CD4-positive, alpha-beta T cell treated with Interleukin-6 for 4 hours (primary cell): ENCODE results near the gene CCNH.

Source experiments
- DNase-seq: peaks from one replicate; pipeline ENCODE4 v3.0.0-alpha.2; 2020; ENCODE audit warnings: mixed read lengths

The CCNH gene

DNA sequence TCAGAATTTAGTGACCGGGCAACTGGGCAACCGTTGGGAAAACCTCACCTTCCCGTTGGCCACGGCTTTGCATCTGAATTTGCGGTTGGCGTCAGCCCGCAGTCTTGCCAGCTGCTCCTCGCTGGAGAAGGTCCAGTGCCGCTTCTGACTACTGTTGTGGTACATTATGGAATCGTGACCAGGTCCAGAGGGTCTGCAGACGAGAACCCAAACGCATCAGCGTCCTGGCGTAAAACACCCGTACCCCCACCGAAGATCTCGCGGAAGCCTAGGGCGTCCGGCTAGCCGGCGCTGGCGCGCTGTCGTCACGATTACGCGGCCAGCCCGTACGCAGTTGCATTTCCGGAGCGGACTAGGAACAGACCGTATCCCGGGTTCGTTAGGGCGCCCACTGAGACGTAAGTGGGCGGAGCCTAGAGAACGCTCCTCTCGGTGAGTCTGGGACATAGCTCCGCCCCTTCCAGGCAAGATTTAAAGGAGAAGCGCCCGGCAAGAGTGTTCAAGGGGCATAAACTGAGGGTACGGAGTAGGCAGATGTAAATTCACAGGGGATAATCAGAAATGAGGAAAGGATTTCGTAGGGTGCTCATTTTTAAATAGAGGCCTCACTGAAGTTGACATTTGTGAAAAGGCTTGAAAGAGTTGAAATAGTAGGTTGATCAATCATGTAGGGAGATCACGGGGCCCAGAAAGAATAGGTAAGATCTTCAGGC is at the start of gene CCNH:
CCNH (minus strand) TSS at position 301 of the 713 bp plus-strand sequence; CDS start at position 165, 136 bp downstream.
- DNase-seq: peak; percentile 98

DNA sequence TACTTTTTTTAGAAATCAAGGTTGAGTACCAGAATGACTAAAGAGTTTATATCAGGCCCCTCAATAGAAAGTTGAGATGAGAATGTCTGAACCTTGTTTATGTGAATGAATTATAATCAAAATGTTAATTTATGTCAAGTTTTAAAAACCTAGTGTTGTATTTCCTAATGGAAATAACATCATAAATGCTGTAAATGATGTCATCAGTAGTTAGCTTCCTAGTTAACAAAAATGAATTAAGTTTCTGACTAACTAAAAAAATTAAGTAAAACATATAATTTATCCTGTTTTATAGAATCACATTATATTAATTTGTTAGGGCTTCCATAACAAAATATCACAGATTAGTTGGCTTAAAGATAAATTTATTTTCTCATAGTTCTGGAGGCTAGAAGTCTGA is 45.0 kb upstream of the CCNH start:
- no peak for DNase-seq

DNA sequence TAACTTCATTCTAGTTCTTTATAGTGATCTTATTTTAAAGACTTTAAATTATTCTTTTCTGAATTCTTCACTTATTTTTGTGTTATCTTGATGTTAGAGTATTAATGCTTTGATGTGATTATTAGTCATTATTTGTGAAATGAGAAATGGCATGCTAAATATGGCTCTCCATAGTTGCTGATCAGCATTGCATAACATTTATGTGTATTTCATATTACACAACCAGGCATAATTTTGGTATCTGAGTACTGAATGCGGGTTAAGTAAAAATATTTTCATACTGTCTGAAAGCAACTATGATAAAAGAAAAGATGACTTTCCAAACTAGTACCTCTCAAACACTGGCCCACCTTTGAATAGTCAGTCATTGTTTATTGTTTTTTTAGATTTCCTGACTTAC is 41.1 kb upstream of the CCNH start:
- no peak for DNase-seq

DNA sequence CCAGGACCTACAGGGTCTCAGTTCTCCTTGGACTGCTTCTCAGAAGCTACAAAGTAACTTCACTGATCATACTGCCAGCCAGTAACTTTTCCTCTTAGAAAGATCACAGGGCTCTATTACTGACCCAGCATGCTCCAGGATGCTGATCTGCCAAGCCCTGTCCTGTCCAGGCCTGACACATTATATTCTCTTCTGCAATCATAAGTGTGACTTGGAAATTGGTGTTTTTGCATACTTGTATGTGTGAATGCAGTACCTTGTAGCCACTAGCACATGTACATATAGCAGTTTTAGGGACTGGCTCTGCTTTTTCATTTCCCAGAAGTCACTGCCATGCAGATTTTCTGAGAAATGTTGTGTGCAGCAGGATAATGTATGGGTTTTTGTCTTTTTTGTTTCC is 40.1 kb upstream of the CCNH start:
- DNase-seq: no peak

DNA sequence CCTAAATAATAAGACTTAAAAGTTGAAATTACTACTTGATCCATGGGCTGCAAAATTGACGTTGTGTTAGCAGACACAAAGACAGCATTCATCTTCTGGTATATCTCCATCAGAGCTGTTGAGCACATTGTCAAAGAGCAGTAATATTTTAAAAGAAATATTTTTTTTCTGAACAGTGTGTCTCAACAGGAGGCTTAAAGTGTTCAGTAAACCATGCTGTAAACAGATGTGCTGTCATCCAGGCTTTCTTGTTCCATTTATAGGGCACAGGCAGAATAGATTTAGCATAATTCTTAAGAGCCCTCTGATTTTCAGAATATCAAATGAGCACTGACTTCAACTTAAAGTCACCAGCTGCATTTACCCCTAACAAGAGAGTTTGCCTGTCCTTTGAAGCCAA is 29.7 kb upstream of the CCNH start:
- DNase-seq: no peak

DNA sequence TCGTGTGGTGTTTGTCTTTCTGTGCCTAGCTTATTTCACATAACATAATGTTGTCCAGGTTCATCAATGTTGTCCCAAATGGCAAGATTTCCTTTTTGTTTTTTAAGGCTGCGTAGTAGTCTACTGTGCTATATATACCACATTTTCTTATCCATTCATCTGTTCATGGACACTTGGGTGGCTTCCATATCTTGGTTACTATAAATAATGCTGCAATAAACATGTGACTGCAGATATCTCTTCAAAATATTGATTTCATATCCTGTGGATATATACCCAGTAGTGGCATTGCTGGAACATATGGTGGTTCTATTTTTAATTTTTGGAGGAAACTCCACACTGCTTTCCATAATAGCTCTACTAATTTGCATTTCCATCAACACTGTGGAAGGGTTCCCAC is 25.5 kb upstream of the CCNH start:
- no peak for DNase-seq

DNA sequence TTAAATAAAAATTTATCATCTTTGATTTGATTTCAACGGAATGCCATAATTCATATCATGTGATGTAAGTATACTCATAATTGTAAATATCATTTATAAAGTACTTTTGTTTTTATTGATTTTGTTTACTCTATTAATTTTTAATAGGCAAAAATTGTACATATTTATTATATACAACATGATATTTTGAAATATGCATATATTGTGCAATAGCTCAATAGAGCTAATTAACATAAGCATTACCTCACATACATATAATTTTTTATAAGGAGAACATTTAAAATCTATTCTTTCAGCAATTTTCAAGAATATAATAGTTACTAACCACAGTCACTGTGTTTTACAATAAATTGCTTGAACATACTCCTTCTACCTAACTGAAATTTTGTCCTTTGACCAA is 25.0 kb upstream of the CCNH start:
- no peak for DNase-seq

DNA sequence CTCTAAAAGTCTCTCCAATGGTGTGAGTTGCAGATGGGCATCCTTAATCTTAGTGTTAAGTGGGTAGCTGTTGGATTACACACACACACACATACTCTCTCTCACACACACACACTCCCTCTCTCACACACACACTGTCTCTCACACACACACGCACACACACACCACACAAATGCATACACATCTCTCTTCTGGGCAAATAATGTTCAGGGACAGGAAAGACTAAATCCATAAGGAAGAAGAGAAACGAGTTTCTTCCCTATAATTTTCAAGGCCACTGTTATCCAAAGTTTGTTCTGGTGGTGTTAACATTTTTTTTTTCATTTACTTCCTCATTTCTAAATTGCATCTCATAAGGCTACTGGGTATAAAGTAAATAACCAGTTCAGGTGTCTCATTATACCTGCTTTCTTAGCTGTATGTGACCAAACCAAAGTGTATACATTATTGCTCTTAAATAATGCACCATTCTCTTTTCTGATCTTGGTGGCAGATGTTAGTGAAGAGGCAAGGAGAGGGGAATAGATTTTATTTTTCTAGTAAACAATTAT is 22.5 kb upstream of the CCNH start:
- DNase-seq: no peak

DNA sequence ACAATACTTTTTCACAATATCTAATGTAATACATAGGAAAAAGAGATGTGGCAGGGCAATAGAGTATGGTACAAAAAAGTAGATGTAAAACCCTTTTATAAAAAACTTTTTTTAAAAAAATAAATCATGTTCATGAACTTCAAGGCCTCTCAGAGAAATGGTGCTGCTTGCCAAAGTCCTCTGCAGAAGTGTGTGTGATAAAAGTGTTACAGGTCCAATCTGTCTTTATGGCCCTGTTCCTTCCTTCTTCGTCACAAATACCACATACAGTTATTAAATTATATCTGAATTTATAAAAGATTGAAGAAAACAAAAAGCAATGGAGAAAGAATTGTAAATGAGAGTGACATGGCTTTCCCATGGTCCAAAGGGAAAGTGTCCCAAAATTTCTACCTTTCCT is 21.7 kb upstream of the CCNH start:
- no peak for DNase-seq

DNA sequence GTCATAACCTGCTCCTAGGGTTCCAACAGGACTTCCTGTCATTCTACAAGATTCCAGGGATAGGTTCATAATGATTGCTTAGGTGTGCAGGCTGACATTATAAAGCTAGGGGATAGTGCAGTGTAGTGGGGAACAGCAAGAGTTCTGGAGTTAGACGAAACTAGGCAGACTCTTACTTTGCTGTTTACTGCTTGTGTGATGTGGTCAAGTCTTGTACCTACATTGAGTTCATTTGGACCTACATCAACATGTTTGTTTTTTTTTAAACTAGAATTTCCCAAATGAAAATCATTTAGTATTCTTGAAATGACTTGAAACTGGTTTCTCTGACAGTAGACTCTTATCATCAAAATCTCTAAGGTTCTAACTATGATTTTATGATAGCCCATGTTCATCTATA is 21.2 kb upstream of the CCNH start:
- no peak for DNase-seq

DNA sequence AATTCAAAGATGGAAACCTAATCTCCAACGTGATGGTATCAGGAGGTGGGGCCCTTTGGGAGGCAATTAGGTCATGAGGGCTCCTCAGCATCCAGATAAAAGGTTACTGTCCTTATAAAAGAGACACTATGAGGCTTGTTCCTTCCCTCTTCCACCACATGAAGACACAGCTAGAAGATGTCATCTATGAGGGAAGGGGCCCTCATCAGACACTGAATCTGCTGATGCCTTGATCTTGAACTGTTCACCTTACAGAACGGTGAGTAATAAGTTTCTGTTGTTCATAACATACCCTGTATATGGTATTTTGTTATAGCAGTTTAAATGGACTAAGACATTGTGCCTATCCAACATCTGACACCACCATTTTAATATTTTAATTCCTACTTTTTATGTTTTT is 19.7 kb upstream of the CCNH start:
- no peak for DNase-seq

DNA sequence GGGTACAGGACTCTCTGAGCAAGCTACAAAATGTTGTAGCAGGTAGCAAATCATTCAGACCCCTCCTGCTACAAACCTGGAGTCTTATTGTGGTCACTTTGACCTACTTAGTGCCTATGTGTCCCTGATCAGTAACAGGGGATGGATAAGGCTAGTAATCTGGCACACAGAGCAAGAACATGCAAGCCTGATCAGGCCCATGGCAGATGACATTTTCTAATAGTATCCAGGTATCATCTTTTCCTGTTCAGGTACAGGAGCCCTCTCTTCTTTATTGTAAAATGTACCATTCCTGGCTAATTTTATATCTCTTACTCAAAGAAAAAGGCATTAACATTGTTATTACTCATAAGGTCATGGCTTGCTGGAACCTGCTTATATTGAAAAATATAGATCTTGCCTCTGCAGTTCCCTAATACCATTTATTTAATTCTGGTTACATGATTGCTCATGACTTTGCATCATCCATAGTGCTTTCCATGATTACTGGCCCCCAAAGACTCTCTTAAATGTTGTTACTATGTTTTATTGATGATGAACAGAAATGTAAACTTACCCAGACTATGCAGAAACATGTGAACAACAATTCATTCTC is 18.2 kb upstream of the CCNH start:
- no peak for DNase-seq

DNA sequence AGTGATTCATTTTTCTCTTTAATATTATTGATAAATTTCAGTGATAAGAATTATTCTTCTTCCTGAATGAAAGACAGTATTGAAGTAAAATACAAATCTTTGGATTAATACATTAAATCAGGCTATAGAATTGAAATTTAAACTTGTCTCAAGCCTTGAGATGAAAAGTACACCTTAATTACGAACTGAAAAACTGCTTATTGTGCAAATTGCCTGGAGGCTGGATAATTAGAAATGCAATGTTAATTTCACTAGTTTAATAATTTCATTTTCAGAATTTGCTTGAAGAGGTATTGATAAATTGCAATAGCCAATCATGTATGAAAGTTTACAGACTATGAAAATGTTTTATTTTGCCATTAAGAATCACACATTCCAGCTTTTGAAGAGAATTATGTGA is 11.0 kb upstream of the CCNH start:
- DNase-seq: no peak

DNA sequence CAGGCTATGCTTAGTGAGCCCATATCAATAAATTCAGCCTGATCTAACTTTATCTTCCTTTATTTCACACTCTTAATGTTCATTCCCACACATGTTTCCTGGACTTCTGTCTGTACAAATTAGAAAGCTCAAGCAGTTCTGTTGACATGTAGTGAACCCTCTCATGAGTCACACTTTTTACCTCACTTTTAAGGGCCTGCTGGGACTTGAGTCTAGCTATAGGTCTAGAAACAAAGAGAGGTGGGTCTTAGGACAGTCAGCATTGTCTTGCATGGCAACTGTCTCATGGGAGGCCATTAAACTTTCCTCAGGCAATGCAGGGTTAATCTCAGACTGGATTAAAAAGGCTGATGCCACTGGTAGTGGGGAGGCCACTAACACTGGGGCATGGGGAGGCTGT is 8.6 kb upstream of the CCNH start:
- DNase-seq: no peak

DNA sequence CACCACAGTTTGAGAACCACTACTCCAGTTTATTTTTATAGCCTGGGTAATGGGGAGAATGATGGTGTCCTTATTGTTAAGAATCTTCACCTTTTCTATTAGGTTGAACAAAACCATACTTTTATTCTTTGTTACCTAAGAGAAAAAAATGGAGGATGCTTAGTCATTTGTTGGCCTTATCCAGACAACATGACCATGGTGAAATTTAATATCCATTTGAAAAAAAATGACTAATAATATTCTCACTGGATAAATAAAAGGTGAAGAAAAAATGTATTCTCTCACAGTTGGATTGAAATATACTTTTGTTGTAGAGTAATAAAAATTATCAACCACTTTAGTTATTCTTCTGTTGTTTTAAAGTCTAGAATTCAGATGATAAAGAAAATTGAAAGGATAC is 5.8 kb upstream of the CCNH start:
- DNase-seq: no peak

DNA sequence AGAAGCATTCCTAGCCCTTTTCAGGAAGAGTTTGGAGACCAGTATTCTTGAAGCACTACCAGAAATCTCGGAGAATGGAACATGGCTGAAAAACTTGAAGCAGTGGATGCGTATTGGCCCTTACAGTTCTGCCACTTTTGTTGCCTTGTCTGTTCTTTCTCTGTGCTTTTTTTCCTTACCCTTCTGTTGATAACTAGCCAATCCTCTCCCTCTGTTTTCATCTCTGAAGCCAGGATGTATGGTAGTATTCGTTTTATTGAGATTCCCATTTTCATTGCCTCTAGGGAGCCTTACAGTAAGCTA is 564 bp upstream of the CCNH start:
- no peak for DNase-seq

DNA sequence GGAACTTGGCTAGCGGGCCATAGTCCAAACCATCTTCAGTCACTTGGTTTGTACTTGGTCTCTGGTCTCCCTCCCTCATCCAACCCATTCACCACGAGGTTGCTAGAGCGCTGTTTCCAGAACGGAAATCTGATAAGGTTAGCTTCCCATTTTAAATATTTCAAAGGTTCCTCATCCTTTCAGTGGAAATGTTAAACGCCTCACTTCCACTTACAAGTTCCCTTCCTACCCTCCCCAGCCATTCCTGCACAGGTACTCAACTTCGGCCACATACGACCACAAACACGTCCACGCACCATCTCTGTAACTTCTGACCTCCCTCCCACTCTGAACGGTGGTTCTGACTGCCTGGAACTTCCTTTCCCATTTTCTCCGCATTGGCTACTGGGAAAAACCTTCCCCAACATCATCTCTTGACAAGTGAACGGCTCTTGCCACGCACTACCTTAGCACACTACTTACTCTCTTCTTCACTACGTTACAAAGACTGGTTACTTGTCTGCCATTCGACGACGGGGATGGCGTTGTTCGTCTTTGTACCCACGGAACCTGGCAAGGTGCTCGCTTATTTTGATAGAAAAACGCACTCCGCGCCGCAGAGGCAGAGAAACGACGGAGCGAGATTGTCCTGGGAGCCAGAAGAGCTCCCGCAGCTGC is 629 bp downstream of the CCNH start:
- DNase-seq: peak; percentile 51

DNA sequence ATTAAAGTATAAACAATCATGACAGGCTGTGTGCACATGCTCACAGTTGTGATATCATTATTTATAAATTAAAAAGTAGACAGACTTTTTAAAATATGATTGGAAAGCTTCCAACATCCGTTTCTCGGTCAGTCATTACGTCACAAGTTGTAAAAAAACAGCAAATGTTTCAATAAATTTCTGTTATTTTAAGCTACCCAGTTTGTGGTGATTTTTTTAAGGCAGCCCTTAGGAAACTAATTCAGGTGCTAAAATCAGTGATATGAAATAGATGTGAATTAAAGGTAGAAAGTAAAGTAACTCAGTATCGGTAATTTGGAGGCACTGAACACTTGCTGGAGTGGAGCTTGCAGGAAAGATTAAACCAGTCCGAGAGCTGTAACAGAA is 1.2 kb downstream of the CCNH start:
- no peak for DNase-seq

DNA sequence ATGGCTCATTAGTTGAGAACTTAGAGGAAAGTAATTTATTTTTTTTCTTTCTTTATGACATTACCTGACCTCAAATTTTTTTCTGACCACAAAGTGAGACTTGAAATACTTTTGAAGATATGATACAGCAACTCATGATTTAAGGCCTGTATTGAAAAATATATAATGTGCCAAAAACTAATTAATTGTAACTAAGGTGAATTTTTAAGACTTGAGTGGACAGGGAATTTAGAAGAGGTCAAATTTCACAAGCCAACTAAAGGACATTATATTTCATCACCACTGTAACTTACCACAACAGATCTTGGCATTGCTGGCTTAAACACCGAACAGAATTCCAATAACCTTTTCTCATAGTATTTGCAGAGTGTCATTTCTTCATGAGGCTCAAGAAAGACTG is 1.8 kb downstream of the CCNH start:
- DNase-seq: no peak

DNA sequence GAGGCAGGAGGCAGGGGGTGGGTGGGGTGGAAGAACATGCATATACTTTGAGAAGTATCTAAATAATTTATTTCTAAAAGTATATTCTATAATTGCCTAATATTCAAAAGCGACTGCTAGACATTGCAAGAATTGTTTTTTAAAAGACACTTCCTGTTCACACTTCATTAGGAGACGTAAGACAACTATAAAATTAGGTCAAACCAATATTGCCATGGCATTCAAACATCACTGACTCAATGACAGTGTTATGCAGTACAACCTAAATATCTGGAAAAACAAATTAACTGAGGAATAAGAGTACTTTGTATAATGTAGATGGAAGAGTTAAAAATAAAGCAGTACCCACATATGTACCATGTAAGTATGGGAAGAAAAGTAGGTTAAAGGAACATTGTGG is 4.5 kb downstream of the CCNH start:
- DNase-seq: no peak

DNA sequence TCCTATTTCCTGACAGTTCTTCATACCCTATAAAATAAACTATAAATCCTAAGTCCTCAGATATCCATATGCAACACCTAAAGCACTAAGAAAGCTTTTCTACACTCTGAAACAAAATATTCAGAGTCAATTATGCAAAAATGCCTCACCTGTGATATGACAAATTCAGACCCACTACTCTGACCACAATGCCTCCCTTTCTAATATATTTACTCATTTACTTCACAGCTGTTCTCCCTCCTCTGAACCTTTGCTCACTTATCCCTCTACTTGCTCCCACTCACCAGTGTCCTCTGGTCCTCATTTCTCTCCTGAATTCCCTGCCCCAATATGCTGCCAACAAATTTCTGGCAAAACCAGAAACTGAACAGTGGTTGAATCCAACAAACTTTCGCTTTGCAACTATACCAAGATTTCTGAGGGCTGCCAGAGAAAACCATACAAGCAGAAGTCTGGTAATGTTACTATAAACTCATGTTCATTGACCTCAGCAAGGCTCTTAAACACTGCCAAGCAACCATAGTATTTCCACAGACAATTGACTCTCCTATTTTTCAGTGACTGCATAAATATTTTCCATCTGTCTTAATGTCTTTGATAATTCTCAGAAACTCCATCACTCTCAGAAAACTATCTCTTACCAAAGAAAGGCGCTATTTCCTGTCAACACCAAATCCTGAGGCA is 7.1 kb downstream of the CCNH start:
- DNase-seq: no peak

DNA sequence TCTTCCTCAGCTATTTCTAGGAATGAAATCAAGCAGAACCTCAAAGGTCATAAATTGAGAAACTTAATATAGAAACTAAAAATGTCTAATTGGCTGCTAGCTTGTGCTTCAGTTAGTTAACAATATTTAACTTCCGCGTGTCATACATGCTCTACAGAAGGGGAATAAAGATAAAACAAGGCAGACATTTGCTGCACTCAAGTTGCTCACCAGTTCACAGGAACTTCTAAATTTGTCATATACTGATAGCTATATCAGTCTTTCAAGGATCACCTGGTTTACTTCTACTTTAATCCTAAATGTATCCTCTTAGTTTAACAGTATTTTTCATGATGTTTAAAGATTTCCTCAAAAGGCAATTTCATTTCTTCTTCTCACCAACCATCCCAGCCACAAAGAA is 8.4 kb downstream of the CCNH start:
- no peak for DNase-seq

DNA sequence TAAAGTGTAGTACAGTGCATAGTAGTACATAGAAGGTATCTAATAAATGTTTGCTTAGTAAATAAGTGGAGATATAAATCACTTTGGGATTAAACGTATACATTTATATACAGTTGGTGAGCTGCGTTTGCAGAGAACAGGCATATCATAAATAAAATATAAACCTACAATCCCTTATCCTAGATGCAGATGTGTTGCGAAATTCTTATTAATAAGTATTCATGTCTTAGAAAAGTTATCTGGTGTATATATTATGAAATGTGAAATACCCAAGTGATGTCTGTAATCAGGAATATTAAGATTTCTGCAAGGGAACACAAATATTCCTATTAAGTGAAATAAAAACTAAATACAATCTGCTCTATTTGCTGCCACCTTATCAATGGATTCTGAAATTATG is 8.8 kb downstream of the CCNH start:
- DNase-seq: no peak

DNA sequence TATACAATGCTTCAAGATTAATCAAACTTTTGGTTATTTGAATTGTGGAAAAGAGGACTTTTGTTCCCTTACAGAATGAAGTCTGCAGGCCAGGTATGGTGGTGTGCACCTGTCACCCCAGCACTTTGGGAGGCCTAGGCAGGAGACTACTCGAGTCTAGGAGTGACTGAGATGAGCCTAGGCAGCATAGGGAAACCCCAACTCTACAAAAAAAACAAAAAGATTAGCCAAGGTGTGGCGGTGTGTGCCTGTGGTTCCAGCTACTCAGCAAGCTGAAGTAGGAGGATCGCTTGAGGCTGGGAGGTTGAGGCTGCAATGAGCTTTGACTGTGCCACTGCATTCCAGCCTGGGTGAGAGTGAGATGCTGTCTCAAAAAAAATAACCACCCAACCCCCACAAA is 9.3 kb downstream of the CCNH start:
- DNase-seq: no peak
